Measurements from ENCODE around the gene DNHD1. TPM values are rescaled to one million over a fixed set of nuclear protein-coding genes. Genes with fewer than 3 reads are reported as not detected.

DNHD1 gene
- polyA plus RNA-seq, 3 donors, result 0.24 to 21.0 (median 0.59) TPM

GRCh38 chr11:6617315-6617781 lies 120.3 kb downstream of the DNHD1 start:
- Mint-ChIP-seq H3K9me3 (no peaks in the 10 kb centered on the region), H3K36me3 (no peaks in the 10 kb centered on the region), H3K27me3 (ENCODE audit: low read depth in 3 of 3) (no peaks in the 10 kb centered on the region), H3K4me3 (no peak overlapping the region), H3K27ac (no peak overlapping the region), H3K4me1 (peaks cover 18% of the 10 kb centered on the region)
- Histone ChIP-seq H3K4me3 (replicated peaks in 1 of 3; ENCODE audit: low read depth in 2 of 3, low read length in 3 of 3) (peak overlapping the region; percentile 61 to 95 (median 92)), H3K36me3 (replicated peaks in 1 of 2; ENCODE audit: control insufficient read depth in 1 of 2, insufficient read depth in 2 of 2, low read length in 2 of 2) (peaks cover 35 to 42% of the 10 kb centered on the region in 2 donors), H4K20me1 (ENCODE audit: insufficient read depth, low read length) (peaks cover 19% of the 10 kb centered on the region), H2AFZ (ENCODE audit: insufficient read depth, low read depth, low read length, poor library complexity, severe bottlenecking) (no peak overlapping the region), H3K79me2 (ENCODE audit: insufficient read depth, low read length) (peaks cover 43% of the 10 kb centered on the region), H3K27ac (ENCODE audit: low read depth in 1 of 2, low read length in 2 of 2) (peak overlapping the region; percentile 96 to 99), H3K9me3 (replicated peaks in 1 of 2; ENCODE audit: control insufficient read depth in 1 of 2, insufficient read depth in 1 of 2, low read length in 2 of 2) (no peaks in the 10 kb centered on the region), H3K4me1 (ENCODE audit: control insufficient read depth in 1 of 2, insufficient read depth in 2 of 2, low read length in 2 of 2) (peaks cover 51 to 64% of the 10 kb centered on the region in 2 donors), H3K27me3 (ENCODE audit: control insufficient read depth in 2 of 2, insufficient read depth in 2 of 2, low read length in 2 of 2) (no peaks in the 10 kb centered on the region), H3K4me2 (replicated peaks; ENCODE audit: extremely low read depth, low read length, poor library complexity, severe bottlenecking) (peak overlapping the region; percentile 93), H3K9ac (ENCODE audit: insufficient read depth, low read length, poor library complexity, severe bottlenecking) (peak overlapping the region; percentile 93)
- DNase-seq, result peak; percentile 70 to 93 (median 74)
- TF ChIP-seq CTCF (IDR thresholded peaks at IDR 0.05), result no peak
- 12% methylated on average over 5 of the region's 5 CpGs for WGBS (ENCODE audit: insufficient coverage)
- intact Hi-C loops (cut with micrococcal nuclease), result loop anchor here in 1 of 2 donors (10.0 kb wide), 1 partner anchor 383 kb away; the partner anchor contains the start of genes CNGA4 and FHIP1B

- H3K4me1 Mint-ChIP-seq, result peaks cover 18% of the 10 kb centered on the region
- TF ChIP-seq CTCF (IDR thresholded peaks at IDR 0.05), result no peak
- H3K4me3 Mint-ChIP-seq, result no peak overlapping the region
- peak; percentile 84 to 96 (median 91) for DNase-seq
- Histone ChIP-seq H3K36me3 (replicated peaks in 1 of 2; ENCODE audit: control insufficient read depth in 1 of 2, insufficient read depth in 2 of 2, low read length in 2 of 2) (peaks cover 35 to 41% of the 10 kb centered on the region in 2 donors), H4K20me1 (ENCODE audit: insufficient read depth, low read length) (peaks cover 19% of the 10 kb centered on the region), H3K27ac (ENCODE audit: low read depth in 1 of 2, low read length in 2 of 2) (peak overlapping the region; percentile 96 to 99), H3K27me3 (ENCODE audit: control insufficient read depth in 2 of 2, insufficient read depth in 2 of 2, low read length in 2 of 2) (no peaks in the 10 kb centered on the region), H3K9me3 (replicated peaks in 1 of 2; ENCODE audit: control insufficient read depth in 1 of 2, insufficient read depth in 1 of 2, low read length in 2 of 2) (no peaks in the 10 kb centered on the region), H3K4me2 (replicated peaks; ENCODE audit: extremely low read depth, low read length, poor library complexity, severe bottlenecking) (peak overlapping the region; percentile 93), H3K4me1 (ENCODE audit: control insufficient read depth in 1 of 2, insufficient read depth in 2 of 2, low read length in 2 of 2) (peaks cover 40 to 54% of the 10 kb centered on the region in 2 donors), H2AFZ (ENCODE audit: insufficient read depth, low read depth, low read length, poor library complexity, severe bottlenecking) (peak overlapping the region; percentile 79), H3K9ac (ENCODE audit: insufficient read depth, low read length, poor library complexity, severe bottlenecking) (peak overlapping the region; percentile 93), H3K79me2 (ENCODE audit: insufficient read depth, low read length) (peaks cover 43% of the 10 kb centered on the region), H3K4me3 (replicated peaks in 1 of 3; ENCODE audit: low read depth in 2 of 3, low read length in 3 of 3) (peak overlapping the region; percentile 61 to 95 (median 92))
- no peaks in the 10 kb centered on the region for H3K27me3 Mint-ChIP-seq (ENCODE audit: low read depth in 3 of 3)
- no peaks in the 10 kb centered on the region for H3K9me3 Mint-ChIP-seq
- intact Hi-C loops (cut with micrococcal nuclease), result loop anchor here (2.0 to 10.0 kb wide), 2 partner anchors 16 to 384 kb away; partner anchors contain the start of genes CNGA4 (in 1 of the 2), FHIP1B (in 1 of the 2), ILK (in 1 of the 2) and RRP8 (in 1 of the 2)
- no peak overlapping the region for H3K27ac Mint-ChIP-seq
- no peaks in the 10 kb centered on the region for H3K36me3 Mint-ChIP-seq
- 1% methylated on average over 13 of the region's 15 CpGs for WGBS (ENCODE audit: insufficient coverage)
These were observed 121.3 kb downstream of the DNHD1 start for GRCh38 chr11:6618117-6619003.
